Activated CD8-positive, alpha-beta memory T cell treated with anti-CD3 and anti-CD28 coated beads, Interleukin-2, amount 50 U/mL, for 1 hour (primary cell): ENCODE results near the gene ATP4B.

Experiments
- DNase-seq: peaks from one replicate; pipeline ENCODE4 v3.0.0-alpha.2; 2020; ENCODE audit errors: extremely low read depth

The ATP4B gene

GRCh38 chr13:113642563-113642962 lies 15.4 kb downstream of the ATP4B start:
- no peak for DNase-seq

GRCh38 chr13:113641426-113641825 lies 16.6 kb downstream of the ATP4B start:
- DNase-seq, result no peak

- no peak for DNase-seq
Observed at GRCh38 chr13:113639616-113640262, 18.3 kb downstream of the ATP4B start.

- no peak for DNase-seq
Observed at GRCh38 chr13:113638806-113639205, 19.2 kb downstream of the ATP4B start.

- no peak for DNase-seq
Observed at GRCh38 chr13:113638173-113638746, 19.7 kb downstream of the ATP4B start.

GRCh38 chr13:113637262-113638160 lies 20.5 kb downstream of the ATP4B start:
- DNase-seq, result no peak

GRCh38 chr13:113636266-113636963 lies 21.6 kb downstream of the ATP4B start:
- no peak for DNase-seq

GRCh38 chr13:113635709-113636108 lies 22.3 kb downstream of the ATP4B start:
- no peak for DNase-seq

GRCh38 chr13:113635048-113635420 lies 23.0 kb downstream of the ATP4B start:
- no peak for DNase-seq

GRCh38 chr13:113634279-113635047 lies 23.5 kb downstream of the ATP4B start:
- no peak for DNase-seq

GRCh38 chr13:113633485-113633873 lies 24.5 kb downstream of the ATP4B start:
- DNase-seq, result no peak

- DNase-seq, result no peak
Observed at GRCh38 chr13:113632706-113633484, 25.1 kb downstream of the ATP4B start.

GRCh38 chr13:113631341-113632095 lies 26.5 kb downstream of the ATP4B start:
- no peak for DNase-seq

- DNase-seq, result no peak
Observed at GRCh38 chr13:113630804-113631203, 27.2 kb downstream of the ATP4B start.

- no peak for DNase-seq
Observed at GRCh38 chr13:113630296-113630695, 27.7 kb downstream of the ATP4B start.

GRCh38 chr13:113629866-113630265 lies 28.1 kb downstream of the ATP4B start:
- no peak for DNase-seq

- DNase-seq, result no peak
Observed at GRCh38 chr13:113628291-113629270, 29.4 kb downstream of the ATP4B start.

- DNase-seq, result no peak
Observed at GRCh38 chr13:113627136-113627535, 30.9 kb downstream of the ATP4B start.
